ENCODE results near the gene EXOSC10. TPM values are rescaled to one million over a fixed set of nuclear protein-coding genes. Genes with fewer than 3 reads are reported as not detected.

Gene EXOSC10
- total and polyA plus RNA-seq, 2 experiments from 2014 or later: 55.5 to 72.9 TPM

DNA sequence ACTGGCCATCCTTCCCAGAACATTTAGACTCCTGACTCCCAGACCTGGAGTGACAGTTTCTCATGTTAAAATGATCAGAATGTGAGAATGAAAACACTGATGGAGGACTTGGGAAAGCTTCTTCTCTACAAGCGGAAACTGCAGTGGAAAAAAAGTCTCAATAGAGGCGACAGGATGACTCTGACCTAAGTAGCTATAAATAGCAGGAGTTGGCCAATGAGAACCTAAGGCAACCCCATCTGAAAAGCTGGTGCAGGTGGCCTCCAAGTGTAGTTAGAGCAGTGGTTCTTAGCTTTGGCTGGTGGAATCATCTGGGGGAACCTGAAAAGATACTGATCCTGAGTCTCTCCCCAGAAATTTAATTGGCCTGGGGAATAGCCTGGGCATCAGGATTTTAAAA, 44.2 kb upstream of the EXOSC10 start:
- Histone ChIP-seq H3K27me3 (ENCODE audit: insufficient read depth) (no peaks in the 10 kb centered on the region), H4K20me1 (replicated peaks; ENCODE audit: insufficient read depth) (no peaks in the 10 kb centered on the region; the same call in 1 of the 2 replicates), H3K4me2 (no peak overlapping the region), H2AFZ (no peak overlapping the region), H3K4me3 (no peak overlapping the region), H3F3A (replicated peaks; ENCODE audit: low read depth) (peaks cover 4% of the 10 kb centered on the region; the same call in 1 of the 2 replicates), H3K27ac (ENCODE audit: low read depth) (no peak overlapping the region), H3K36me3 (ENCODE audit: insufficient read depth) (peaks cover 15% of the 10 kb centered on the region), H3K79me2 (replicated peaks; ENCODE audit: insufficient read depth) (no peaks in the 10 kb centered on the region), H3K4me1 (ENCODE audit: insufficient read depth) (peaks cover 4% of the 10 kb centered on the region; the same call in 1 of the 2 replicates), H3K9me2 (ENCODE audit: insufficient read depth) (no peaks in the 10 kb centered on the region)
- ATAC-seq (no peak), DNase-seq (ENCODE audit: low spot score) (no peak)
- peaks cover 21% of the 10 kb centered on the region; the same call in 2 of the 3 replicates for H3K4me1 Mint-ChIP-seq
- no peak overlapping the region; the same call in 1 of the 2 replicates for H3K27ac Mint-ChIP-seq
- no peaks in the 10 kb centered on the region for H3K9me3 Mint-ChIP-seq
- H3K27me3 Mint-ChIP-seq (ENCODE audit: insufficient read depth, low read depth, poor library complexity): no peaks in the 10 kb centered on the region
- H3K36me3 Mint-ChIP-seq (ENCODE audit: low read depth): peaks cover 58% of the 10 kb centered on the region
- TF ChIP-seq CREB1 (CRISPR knock-in tag; IDR thresholded peaks at IDR 0.05; ENCODE audit: low read depth): no peak
- TF ChIP-seq ZNF114 (CRISPR knock-in tag; IDR thresholded peaks at IDR 0.05): no peak
- TF ChIP-seq NANOG (IDR thresholded peaks at IDR 0.05; ENCODE audit: borderline replicate concordance): no peak
- TF ChIP-seq, protein P1, sequence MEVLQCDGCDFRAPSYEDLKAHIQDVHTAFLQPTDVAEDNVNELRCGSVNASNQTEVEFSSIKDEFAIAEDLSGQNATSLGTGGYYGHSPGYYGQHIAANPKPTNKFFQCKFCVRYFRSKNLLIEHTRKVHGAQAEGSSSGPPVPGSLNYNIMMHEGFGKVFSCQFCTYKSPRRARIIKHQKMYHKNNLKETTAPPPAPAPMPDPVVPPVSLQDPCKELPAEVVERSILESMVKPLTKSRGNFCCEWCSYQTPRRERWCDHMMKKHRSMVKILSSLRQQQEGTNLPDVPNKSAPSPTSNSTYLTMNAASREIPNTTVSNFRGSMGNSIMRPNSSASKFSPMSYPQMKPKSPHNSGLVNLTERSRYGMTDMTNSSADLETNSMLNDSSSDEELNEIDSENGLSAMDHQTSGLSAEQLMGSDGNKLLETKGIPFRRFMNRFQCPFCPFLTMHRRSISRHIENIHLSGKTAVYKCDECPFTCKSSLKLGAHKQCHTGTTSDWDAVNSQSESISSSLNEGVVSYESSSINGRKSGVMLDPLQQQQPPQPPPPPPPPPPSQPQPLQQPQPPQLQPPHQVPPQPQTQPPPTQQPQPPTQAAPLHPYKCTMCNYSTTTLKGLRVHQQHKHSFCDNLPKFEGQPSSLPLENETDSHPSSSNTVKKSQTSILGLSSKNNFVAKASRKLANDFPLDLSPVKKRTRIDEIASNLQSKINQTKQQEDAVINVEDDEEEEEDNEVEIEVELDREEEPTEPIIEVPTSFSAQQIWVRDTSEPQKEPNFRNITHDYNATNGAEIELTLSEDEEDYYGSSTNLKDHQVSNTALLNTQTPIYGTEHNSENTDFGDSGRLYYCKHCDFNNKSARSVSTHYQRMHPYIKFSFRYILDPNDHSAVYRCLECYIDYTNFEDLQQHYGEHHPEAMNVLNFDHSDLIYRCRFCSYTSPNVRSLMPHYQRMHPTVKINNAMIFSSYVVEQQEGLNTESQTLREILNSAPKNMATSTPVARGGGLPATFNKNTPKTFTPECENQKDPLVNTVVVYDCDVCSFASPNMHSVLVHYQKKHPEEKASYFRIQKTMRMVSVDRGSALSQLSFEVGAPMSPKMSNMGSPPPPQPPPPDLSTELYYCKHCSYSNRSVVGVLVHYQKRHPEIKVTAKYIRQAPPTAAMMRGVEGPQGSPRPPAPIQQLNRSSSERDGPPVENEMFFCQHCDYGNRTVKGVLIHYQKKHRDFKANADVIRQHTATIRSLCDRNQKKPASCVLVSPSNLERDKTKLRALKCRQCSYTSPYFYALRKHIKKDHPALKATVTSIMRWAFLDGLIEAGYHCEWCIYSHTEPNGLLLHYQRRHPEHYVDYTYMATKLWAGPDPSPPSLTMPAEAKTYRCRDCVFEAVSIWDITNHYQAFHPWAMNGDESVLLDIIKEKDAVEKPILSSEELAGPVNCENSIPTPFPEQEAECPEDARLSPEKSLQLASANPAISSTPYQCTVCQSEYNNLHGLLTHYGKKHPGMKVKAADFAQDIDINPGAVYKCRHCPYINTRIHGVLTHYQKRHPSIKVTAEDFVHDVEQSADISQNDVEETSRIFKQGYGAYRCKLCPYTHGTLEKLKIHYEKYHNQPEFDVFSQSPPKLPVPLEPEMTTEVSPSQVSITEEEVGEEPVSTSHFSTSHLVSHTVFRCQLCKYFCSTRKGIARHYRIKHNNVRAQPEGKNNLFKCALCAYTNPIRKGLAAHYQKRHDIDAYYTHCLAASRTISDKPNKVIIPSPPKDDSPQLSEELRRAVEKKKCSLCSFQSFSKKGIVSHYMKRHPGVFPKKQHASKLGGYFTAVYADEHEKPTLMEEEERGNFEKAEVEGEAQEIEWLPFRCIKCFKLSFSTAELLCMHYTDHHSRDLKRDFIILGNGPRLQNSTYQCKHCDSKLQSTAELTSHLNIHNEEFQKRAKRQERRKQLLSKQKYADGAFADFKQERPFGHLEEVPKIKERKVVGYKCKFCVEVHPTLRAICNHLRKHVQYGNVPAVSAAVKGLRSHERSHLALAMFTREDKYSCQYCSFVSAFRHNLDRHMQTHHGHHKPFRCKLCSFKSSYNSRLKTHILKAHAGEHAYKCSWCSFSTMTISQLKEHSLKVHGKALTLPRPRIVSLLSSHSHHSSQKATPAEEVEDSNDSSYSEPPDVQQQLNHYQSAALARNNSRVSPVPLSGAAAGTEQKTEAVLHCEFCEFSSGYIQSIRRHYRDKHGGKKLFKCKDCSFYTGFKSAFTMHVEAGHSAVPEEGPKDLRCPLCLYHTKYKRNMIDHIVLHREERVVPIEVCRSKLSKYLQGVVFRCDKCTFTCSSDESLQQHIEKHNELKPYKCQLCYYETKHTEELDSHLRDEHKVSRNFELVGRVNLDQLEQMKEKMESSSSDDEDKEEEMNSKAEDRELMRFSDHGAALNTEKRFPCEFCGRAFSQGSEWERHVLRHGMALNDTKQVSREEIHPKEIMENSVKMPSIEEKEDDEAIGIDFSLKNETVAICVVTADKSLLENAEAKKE (CRISPR knock-in tag; IDR thresholded peaks at IDR 0.05): no peak
- TF ChIP-seq, protein P2, sequence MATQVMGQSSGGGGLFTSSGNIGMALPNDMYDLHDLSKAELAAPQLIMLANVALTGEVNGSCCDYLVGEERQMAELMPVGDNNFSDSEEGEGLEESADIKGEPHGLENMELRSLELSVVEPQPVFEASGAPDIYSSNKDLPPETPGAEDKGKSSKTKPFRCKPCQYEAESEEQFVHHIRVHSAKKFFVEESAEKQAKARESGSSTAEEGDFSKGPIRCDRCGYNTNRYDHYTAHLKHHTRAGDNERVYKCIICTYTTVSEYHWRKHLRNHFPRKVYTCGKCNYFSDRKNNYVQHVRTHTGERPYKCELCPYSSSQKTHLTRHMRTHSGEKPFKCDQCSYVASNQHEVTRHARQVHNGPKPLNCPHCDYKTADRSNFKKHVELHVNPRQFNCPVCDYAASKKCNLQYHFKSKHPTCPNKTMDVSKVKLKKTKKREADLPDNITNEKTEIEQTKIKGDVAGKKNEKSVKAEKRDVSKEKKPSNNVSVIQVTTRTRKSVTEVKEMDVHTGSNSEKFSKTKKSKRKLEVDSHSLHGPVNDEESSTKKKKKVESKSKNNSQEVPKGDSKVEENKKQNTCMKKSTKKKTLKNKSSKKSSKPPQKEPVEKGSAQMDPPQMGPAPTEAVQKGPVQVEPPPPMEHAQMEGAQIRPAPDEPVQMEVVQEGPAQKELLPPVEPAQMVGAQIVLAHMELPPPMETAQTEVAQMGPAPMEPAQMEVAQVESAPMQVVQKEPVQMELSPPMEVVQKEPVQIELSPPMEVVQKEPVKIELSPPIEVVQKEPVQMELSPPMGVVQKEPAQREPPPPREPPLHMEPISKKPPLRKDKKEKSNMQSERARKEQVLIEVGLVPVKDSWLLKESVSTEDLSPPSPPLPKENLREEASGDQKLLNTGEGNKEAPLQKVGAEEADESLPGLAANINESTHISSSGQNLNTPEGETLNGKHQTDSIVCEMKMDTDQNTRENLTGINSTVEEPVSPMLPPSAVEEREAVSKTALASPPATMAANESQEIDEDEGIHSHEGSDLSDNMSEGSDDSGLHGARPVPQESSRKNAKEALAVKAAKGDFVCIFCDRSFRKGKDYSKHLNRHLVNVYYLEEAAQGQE (IDR thresholded peaks at IDR 0.05; ENCODE audit: unreplicated experiment): no peak
- no peak for TF ChIP-seq ETS1 (IDR thresholded peaks at IDR 0.05)
- TF ChIP-seq STAT1 (IDR thresholded peaks at IDR 0.05; ENCODE audit: unreplicated experiment): no peak
- no peak for TF ChIP-seq EZH2phosphoT487 (IDR thresholded peaks at IDR 0.05; ENCODE audit: unreplicated experiment)
- TF ChIP-seq ZNF331 (CRISPR knock-in tag; IDR thresholded peaks at IDR 0.05; ENCODE audit: low read depth): no peak
- no peak for TF ChIP-seq JUNB (IDR thresholded peaks at IDR 0.05; ENCODE audit: unreplicated experiment)
- no peak for TF ChIP-seq EZH2 (IDR thresholded peaks at IDR 0.05; ENCODE audit: low read depth, unreplicated experiment)
- H3K4me3 Mint-ChIP-seq: no peak overlapping the region
